Measurements from ENCODE around the gene GPRC5B. TPM values are rescaled to one million over a fixed set of nuclear protein-coding genes. Genes with fewer than 3 reads are reported as not detected.

GPRC5B gene
- total and polyA plus RNA-seq, 2 donors (not counting 3 experiments of a cell fraction or from before 2014, with no cell fraction given) = 42.3 TPM

- H3K27me3 ChIP-seq (ENCODE audit: control insufficient read depth in 2 of 2, insufficient read depth in 2 of 2, low read length in 2 of 2) = peaks cover 1 to 11% of the 10 kb centered on the region in 2 experiments
- ChIA-PET CTCF (no interaction called here), POLR2A (no interaction called here)
- H3K4me1 ChIP-seq (ENCODE audit: control insufficient read depth, extremely low read depth, insufficient read depth, low read length) = peaks cover 4% of the 10 kb centered on the region
- BruUV-seq (replicated peaks) = no TSS peak
- FAIRE-seq (no peak), DNase-seq (ENCODE audit: low read depth, low spot score) (no peak)
- H3K79me2 ChIP-seq (ENCODE audit: control insufficient read depth, insufficient read depth, low read length) = no peaks in the 10 kb centered on the region
- intact Hi-C loops (cut with micrococcal nuclease) (no loop called here), dilution Hi-C loops (cut with MboI; ENCODE audit: extremely low pct_ligation_motif_present, low sequenced_read_pairs) (no loop called here)
- no peak overlapping the region for H2AFZ ChIP-seq (ENCODE audit: low read depth, low read length)
- H3K36me3 ChIP-seq (ENCODE audit: control insufficient read depth in 2 of 2, extremely low read depth in 1 of 2, insufficient read depth in 2 of 2, low read length in 2 of 2) = no peaks in the 10 kb centered on the region
- H4K20me1 ChIP-seq (replicated peaks; ENCODE audit: control insufficient read depth, extremely low read depth, insufficient read depth, low read length) = no peaks in the 10 kb centered on the region
- no peaks in the 10 kb centered on the region for H3K9me1 ChIP-seq (replicated peaks; ENCODE audit: control insufficient read depth, extremely low read depth, insufficient read depth, low read length)
- no peak overlapping the region for H3K4me2 ChIP-seq (ENCODE audit: insufficient read depth, low read length)
- TF ChIP-seq CTCF (IDR thresholded peaks at IDR 0.05; ENCODE audit: extremely low read depth in 1 of 2, insufficient read depth in 1 of 2, low read depth in 1 of 2, low read length in 2 of 2) (no peak), POLR2A (IDR thresholded peaks at IDR 0.05; ENCODE audit: low read depth, low read length) (no peak), EZH2 (IDR thresholded peaks at IDR 0.05; ENCODE audit: borderline replicate concordance, low read depth, low read length, severe bottlenecking) (no peak), MYC (IDR thresholded peaks at IDR 0.05; ENCODE audit: low read depth, low read length) (no peak), MAX (IDR thresholded peaks at IDR 0.05; ENCODE audit: insufficient read depth, insufficient read length) (no peak), GATA2 (IDR thresholded peaks at IDR 0.05; ENCODE audit: insufficient read depth, insufficient read length, low read depth, low read length) (no peak), POLR2AphosphoS5 (IDR thresholded peaks at IDR 0.05; ENCODE audit: insufficient read depth, low read depth, low read length) (no peak), FOS (IDR thresholded peaks at IDR 0.05; ENCODE audit: borderline replicate concordance, insufficient read depth, low read length) (no peak)
- H3K9ac ChIP-seq (replicated peaks; ENCODE audit: extremely low read depth, insufficient read depth, low read length) = no peak overlapping the region
- H3K9me3 ChIP-seq (replicated peaks; ENCODE audit: control insufficient read depth, insufficient read depth, low read length) = no peaks in the 10 kb centered on the region
- no peak overlapping the region for H3K27ac ChIP-seq (ENCODE audit: insufficient read depth, low read depth, low read length)
- no peak overlapping the region for H3K4me3 ChIP-seq (replicated peaks in 1 of 3; ENCODE audit: insufficient read depth in 1 of 3, low read depth in 1 of 3, low read length in 3 of 3)
Measured at GRCh38 chr16:19878757-19879156, 5.9 kb downstream of the GPRC5B start.

Measured in endothelial cell of umbilical vein (primary cell).